ENCODE measurements around the gene ACAD8.

Gene ACAD8

DNA sequence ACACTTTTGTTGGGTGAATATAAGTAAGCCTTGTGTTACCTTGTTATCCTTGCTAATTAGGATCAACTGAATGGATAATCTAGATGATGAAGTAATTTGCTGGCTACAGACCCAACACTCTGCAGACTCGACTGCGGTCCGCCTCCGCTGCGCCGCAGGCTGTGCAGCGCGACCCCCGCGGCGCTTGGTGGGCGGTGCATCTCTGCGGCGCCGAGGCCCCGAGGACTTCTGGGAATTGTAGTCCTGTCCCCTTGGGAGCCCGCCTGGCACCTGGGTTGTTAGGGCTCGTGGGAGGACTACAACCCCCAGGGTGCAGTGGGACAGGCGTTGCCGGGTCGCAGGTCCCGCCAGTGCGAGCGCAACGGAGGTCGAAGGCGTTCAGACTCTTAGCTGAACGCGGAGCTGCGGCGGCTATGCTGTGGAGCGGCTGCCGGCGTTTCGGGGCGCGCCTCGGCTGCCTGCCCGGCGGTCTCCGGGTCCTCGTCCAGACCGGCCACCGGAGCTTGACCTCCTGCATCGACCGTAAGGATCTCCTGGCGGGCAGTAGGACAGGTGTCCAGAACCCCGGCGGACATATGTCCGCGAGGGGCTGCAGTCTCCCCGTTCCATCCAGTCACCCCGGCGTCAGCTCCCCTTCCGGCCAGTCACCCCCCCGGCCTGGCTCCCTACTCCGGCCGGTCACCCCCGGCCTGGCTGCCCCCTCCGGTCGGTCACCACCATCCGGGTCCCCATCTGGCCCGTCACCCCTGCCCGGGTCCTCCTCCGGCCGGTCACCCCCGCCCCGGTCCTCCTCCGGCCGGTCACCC is at the start of gene ACAD8, which contains the start of gene THYN1:
Gene ACAD8 (plus strand): TSS at position 381 of the 806 bp plus-strand sequence. CDS start 33 bp downstream, at position 414.
Gene THYN1 (minus strand): TSS at position 165 of the 806 bp plus-strand sequence. CDS start 470 bp downstream, outside the sequence.
- DNase-seq (ENCODE audit: low read depth) = peak; percentile 97

GRCh38 chr11:134205729-134206128 is 47.6 kb upstream of the ACAD8 start:
- DNase-seq (ENCODE audit: low read depth) = no peak

GRCh38 chr11:134206185-134206584 is 47.2 kb upstream of the ACAD8 start:
- DNase-seq (ENCODE audit: low read depth) = no peak

- DNase-seq (ENCODE audit: low read depth) = peak; percentile 39
Measured at GRCh38 chr11:134207538-134208239, 45.7 kb upstream of the ACAD8 start.

DNA sequence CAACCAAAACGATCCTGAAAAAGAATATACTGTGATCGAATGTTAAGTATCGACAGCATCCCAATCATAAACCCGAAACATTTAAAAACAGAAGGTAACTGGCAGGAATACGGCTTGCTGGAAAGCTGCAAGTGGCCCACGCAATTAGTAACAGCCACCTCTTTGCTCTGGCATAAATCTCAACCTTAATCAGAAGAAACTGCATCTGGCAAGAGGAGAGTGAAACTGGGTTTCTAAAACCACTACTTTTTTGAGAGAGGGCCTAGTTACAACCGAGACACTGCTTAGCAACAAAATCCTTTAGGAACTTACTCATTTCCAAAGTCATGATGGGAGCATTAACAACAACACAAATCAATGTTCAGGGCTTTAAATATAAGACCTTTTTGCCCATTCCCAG is 37.5 kb upstream of the ACAD8 start:
- DNase-seq (ENCODE audit: low read depth) = no peak

DNA sequence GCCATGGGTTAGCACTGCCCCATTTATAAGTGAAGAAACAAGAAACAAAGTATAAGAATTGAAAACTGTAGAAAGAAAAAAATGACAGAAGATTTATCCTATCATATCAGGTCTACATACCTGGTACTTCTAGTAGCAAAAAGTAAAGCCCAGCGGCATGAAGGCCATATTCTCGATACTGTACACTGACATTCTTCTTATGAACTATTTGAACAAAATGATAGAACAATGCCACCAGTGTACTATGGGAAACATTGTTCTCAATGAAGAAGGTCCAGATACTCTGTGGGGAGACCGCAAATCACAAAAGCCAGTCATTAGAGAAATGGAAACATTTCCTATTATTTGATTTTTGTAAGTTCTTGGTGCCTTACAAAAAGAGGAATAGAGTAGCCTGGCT is 36.6 kb upstream of the ACAD8 start:
- no peak for DNase-seq (ENCODE audit: low read depth)

DNA sequence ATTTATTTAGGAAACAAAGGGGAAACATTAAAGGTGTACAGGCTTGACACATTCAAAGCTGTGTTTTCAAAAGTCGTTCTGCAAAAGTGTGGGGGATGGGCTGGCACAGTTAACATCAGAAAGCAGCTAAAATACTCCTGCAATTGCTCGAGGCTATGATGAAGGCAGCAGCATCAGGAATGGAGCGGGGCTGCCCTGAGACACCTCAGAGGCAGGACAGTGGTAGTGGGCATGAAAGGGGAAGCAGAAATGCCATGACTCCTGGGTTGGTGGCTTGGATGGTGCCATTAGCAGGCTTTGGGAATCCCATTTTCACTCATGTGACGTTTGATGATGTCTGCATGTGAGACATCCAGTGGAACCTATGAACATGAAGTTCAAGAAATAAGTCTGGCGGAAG is 30.2 kb upstream of the ACAD8 start:
- peak; percentile 21 for DNase-seq (ENCODE audit: low read depth)

GRCh38 chr11:134223836-134224709 is 29.3 kb upstream of the ACAD8 start, which contains the start of the genes NCAPD3 and VPS26B:
Gene NCAPD3, minus strand, starts transcription at chr11:134223967. Its CDS starts 41 bp downstream, at chr11:134223926.
Gene VPS26B, plus strand, starts transcription at chr11:134224671. Its CDS starts 452 bp downstream, at chr11:134225123.
- peak; percentile 97 for DNase-seq (ENCODE audit: low read depth)

DNA sequence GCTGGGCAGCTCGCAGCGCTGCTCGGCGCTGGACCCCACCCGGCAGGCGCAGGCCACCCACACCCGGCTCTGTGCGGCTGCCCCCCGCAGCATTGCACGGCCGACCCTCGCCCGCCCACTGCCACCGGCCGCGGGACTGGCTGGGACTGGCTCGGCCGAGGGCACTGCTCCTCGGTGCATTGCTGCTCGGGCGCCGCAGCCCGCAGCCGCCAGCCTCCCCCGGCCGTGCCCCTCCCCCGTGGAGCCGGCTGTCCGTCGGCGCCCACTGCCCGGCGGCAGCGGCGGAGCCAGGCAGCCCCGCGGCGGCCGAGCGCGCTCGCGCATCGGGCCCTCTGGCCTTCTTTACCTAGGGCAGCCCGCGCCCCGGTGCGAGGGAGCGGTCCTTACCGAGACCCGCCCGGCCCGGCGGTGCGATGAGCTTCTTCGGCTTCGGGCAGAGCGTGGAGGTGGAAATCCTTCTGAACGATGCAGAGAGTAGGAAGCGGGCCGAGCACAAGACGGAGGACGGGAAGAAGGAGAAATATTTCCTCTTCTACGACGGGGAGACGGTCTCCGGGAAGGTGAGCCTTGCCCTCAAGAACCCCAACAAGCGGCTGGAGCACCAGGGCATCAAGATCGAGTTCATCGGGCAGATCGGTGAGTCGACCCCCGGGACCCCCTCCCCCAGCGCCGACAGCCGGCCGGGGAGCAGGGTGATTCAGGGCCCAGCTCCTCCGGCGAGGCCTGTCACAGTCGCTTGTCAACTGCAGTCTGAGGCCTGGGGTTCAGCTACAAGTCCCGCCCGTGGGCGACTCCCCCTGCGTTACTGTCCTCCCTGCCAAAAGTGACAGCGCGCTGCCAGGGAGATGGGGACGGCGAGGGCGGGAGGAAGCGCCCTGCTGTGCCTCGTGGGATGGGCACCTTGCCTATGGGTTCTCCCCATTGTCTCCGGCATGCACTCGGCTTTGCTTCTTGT is 28.4 kb upstream of the ACAD8 start:
- peak; percentile 50 for DNase-seq (ENCODE audit: low read depth)

GRCh38 chr11:134226806-134227325 is 26.5 kb upstream of the ACAD8 start:
- DNase-seq (ENCODE audit: low read depth) = peak; percentile 6

GRCh38 chr11:134228625-134229024 is 24.7 kb upstream of the ACAD8 start:
- DNase-seq (ENCODE audit: low read depth) = peak; percentile 85

DNA sequence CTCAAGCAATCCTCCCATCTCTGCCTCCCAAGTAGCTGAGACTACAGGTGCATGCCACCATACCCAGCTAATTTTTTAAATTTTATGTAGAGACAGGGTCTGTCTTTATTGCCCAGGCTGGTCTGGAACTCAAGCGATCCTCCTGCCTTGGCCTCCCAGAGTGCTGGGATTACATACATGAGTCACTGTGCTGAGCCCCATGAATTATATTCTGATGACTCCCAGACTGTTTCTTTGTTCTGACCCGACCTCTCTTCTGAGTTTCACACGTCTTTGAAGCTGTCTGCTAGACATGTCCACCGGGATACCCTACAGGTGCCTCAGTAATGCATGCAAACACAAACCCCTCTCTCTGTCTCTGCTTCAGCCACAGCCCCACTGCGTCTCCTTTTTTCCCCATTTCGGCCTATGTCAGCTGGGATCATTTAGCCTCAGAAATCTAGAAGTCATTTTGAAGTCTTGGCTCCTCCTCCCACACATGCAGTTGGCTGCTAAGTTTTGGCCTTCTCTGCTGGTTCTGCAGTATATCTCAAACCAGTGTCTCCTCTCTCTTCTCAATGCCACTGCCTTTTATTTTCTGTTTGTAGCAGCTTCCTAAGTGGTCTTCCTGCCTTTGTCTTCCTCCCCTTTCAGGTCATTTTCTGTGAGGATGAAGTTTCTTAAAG is 24.1 kb upstream of the ACAD8 start:
- DNase-seq (ENCODE audit: low read depth) = peak; percentile 67

DNA sequence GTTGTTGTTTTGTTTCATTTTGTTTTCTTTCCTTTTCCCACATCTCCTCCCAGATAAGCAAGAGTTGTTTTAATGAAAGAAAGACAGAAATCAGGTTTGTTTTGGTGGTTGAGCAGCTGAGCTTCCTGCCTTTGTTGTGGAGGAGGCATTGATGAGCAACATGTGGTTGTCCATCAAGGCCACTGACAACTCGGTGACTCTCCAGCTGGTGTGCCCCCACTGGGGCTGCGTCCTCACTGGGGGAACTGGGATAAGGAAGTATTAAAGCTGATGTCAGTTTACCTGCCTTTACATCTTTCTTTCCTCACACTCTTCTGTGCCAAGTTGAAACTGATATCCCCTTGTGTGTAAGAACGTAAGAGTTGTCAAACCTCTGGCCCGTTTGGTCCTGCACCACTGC is 23.0 kb upstream of the ACAD8 start:
- no peak for DNase-seq (ENCODE audit: low read depth)

DNA sequence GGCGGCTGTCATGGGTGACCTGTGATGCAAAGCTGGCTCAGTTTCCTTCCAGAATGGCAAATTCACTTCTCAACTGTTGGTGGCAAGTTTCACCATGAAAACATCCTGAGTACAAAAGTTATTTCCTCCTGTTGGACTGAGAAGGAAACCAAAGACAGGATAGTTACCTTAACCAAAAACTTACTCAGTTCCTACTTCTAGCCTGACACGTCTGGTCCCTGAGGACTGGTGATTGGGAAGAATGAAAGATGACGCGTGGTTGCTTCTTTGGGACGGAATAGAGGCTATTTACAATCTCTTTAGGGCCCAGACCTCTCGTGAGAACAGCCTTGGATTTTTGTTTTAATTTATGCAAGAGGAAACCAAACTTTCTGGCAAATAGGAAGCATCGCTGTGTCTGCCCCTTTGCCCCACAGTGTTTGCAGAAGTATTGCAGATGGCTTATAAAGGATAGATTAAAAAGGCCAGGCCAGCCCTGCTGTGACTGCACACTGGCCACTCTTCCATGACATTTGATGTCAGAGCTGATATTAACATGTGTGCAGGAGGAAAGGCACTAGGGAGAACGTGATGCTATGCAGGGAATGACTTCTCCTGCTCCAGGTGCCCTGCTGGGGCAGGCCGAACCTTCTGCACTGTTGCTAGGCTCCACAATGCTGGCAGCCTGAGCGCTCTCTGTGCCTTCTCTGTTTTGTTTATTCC is 21.3 kb upstream of the ACAD8 start:
- DNase-seq (ENCODE audit: low read depth) = no peak

DNA sequence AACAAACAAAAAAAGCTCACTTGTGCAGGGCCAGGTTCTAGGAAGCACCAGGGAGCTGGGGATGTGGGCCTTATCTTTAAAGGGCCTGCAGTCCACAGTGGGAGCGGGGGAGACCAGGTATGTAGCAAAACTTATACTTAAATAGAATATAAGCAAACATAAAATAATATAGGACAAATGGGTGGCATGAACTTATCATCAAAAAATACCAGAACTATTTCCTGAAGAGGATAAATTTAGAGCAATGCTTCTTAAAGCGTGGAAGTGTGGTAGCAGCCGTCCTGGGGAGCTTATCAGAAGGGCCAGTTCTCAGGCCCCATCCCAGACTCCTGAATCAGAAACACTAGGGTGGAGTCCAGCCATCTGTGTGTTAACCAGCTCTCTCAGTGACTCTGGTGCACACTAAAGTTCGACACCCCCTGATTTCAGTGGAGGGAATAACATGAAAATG is 19.6 kb upstream of the ACAD8 start:
- no peak for DNase-seq (ENCODE audit: low read depth)

- DNase-seq (ENCODE audit: low read depth) = no peak
Measured at GRCh38 chr11:134235399-134235798, 18.0 kb upstream of the ACAD8 start.

GRCh38 chr11:134236834-134237556 is 16.4 kb upstream of the ACAD8 start:
- peak; percentile 10 for DNase-seq (ENCODE audit: low read depth)

DNA sequence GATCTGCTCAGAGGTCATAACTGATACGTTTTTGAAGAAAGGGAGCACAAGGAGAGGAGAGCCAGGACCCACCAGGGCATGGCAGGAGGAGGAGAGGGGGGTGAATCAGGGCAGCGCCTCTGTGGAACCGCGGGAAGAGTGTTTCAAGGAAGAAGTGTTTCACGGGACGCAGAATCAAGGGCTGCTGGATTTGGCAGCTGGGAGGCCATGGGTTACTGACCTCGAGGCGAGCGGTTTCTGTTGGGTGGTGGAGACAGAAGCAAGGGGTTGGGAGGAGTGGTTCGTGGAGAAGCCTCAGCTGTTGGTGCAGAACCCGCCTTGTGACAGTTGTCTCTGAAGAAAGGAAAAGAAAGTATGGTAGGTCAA is 15.8 kb upstream of the ACAD8 start:
- DNase-seq (ENCODE audit: low read depth) = no peak

- DNase-seq (ENCODE audit: low read depth) = no peak
Measured at GRCh38 chr11:134238956-134239355, 14.4 kb upstream of the ACAD8 start.
